WERI-Rb-1 (cell line): ENCODE results near the gene ZPBP2.

Experiments used
- DNase-seq: peaks from one replicate; pipeline ENCODE4 v3.0.0-alpha.2; 2020
- H3K27ac ChIP-seq: fragments of 250-450 bp; sonication (Bioruptor Pico); 2 replicates; pipeline ENCODE4 v1.5.1; 2020; ENCODE audit warnings: mild to moderate bottlenecking, moderate library complexity
- H3K27me3 ChIP-seq: fragments of 250-450 bp; sonication (Bioruptor Pico); 2 replicates; pipeline ENCODE4 v1.5.1; 2021; ENCODE audit warnings: mild to moderate bottlenecking, low read depth, moderate library complexity; ENCODE audit not compliant: insufficient read depth, severe bottlenecking
- H3K36me3 ChIP-seq: fragments of 250-450 bp; sonication (Bioruptor Pico); 2 replicates; pipeline ENCODE4 v1.5.1; 2020; ENCODE audit warnings: mild to moderate bottlenecking, moderate library complexity
- H3K4me3 ChIP-seq: 2 replicates; pipeline ENCODE4 v1.5.1; 2011; ENCODE audit warnings: low read depth, mild to moderate bottlenecking, control low read depth, low read length
- H3K9me3 ChIP-seq: fragments of 250-450 bp; sonication (Bioruptor Pico); 2 replicates; pipeline ENCODE4 v1.5.1; 2021; ENCODE audit warnings: mild to moderate bottlenecking, moderate library complexity; ENCODE audit not compliant: severe bottlenecking
- CTCF ChIP-seq: IDR thresholded peaks from 2 replicates; pipeline ENCODE4 v1.5.1; 2011; ENCODE audit warnings: low read depth, mild to moderate bottlenecking, control low read depth, inconsistent platforms, low read length

ZPBP2 gene

GRCh38 chr17:39904990-39905288 lies 36.9 kb downstream of the ZPBP2 start:
- no peak for DNase-seq
- Histone ChIP-seq H3K4me3 (no peak overlapping the region), H3K27me3 (no peaks in the 10 kb centered on the region), H3K9me3 (no peaks in the 10 kb centered on the region), H3K27ac (no peak overlapping the region), H3K36me3 (no peaks in the 10 kb centered on the region)
- no peak for TF ChIP-seq CTCF

GRCh38 chr17:39908789-39909352 lies 40.9 kb downstream of the ZPBP2 start:
- no peaks in the 10 kb centered on the region for H3K9me3 ChIP-seq
- TF ChIP-seq CTCF, result no peak
- H3K27me3 ChIP-seq, result no peaks in the 10 kb centered on the region
- H3K27ac ChIP-seq, result no peak overlapping the region
- peaks cover 5% of the 10 kb centered on the region; the same call in 1 of the 2 replicates for H3K36me3 ChIP-seq
- DNase-seq, result no peak
- H3K4me3 ChIP-seq, result no peak overlapping the region

GRCh38 chr17:39913989-39914388 lies 46.0 kb downstream of the ZPBP2 start:
- TF ChIP-seq CTCF, result no peak
- DNase-seq, result no peak
- H3K36me3 ChIP-seq, result peaks cover 6% of the 10 kb centered on the region
- no peak overlapping the region for H3K27ac ChIP-seq
- no peaks in the 10 kb centered on the region for H3K9me3 ChIP-seq
- no peak overlapping the region for H3K4me3 ChIP-seq
- H3K27me3 ChIP-seq, result no peaks in the 10 kb centered on the region

- no peak overlapping the region for H3K27ac ChIP-seq
- TF ChIP-seq CTCF, result no peak
- no peaks in the 10 kb centered on the region for H3K9me3 ChIP-seq
- no peak overlapping the region for H3K4me3 ChIP-seq
- DNase-seq, result no peak
- H3K36me3 ChIP-seq, result peaks cover 18% of the 10 kb centered on the region
- no peaks in the 10 kb centered on the region for H3K27me3 ChIP-seq
Measured at GRCh38 chr17:39915559-39915958, 47.6 kb downstream of the ZPBP2 start.

- Histone ChIP-seq H3K27me3 (no peaks in the 10 kb centered on the region), H3K9me3 (no peaks in the 10 kb centered on the region), H3K4me3 (no peak overlapping the region), H3K27ac (no peak overlapping the region), H3K36me3 (peaks cover 27% of the 10 kb centered on the region)
- peak; percentile 42; the same call in 1 of the 2 replicates for TF ChIP-seq CTCF
- DNase-seq, result peak; percentile 41
Measured at GRCh38 chr17:39916918-39917317, 48.9 kb downstream of the ZPBP2 start.

- Histone ChIP-seq H3K36me3 (peaks cover 42% of the 10 kb centered on the region), H3K4me3 (no peak overlapping the region), H3K27ac (no peak overlapping the region), H3K27me3 (no peaks in the 10 kb centered on the region), H3K9me3 (no peaks in the 10 kb centered on the region)
- no peak for DNase-seq
- TF ChIP-seq CTCF, result no peak
Measured at GRCh38 chr17:39919087-39919683, 51.2 kb downstream of the ZPBP2 start.
